Measurements from ENCODE around the gene PLD4.

DNA sequence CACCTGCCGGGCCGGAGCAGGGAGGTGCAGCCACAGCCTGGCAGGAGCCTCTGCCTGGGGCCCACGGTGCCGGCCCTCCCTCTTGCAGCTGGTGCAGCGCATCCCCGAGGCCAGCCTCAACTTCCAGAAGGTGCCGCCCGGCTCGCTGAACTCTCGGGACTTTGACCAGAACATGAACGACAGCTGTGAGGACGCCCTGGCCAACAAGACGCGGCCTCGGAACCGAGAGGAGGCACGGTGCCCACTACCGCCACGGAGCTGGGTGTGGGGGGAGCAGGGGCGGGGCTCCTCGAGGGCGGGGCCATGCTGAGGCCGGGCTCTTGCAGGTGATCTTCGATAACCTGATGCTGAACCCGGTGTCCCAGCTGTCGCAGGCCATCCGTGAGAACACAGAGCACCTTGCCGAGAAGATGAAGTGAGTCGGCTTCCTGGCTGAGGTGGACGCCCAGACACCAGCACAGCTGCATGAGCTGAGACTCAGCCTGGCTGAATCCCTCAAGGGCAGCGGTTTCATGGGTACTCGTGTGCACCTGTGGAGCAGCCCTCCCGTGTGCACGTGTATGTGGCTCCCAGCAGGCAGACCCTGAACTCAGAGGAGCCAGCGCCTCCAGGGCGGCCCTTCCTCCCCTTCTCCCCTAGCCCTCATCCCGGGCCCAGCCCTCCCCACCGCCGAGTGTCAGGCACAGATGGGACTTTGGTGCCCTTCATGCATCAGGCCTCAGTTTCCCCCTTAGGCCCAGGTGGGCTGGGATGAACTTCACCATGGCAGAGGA, 31.1 kb upstream of the PLD4 start:
- TF ChIP-seq CTCF (IDR thresholded peaks at IDR 0.05) (no peak), EP300 (IDR thresholded peaks at IDR 0.05) (no peak), POLR2A (IDR thresholded peaks at IDR 0.05) (no peak)
